Measurements from ENCODE around the gene KNCN.

The KNCN gene

DNA sequence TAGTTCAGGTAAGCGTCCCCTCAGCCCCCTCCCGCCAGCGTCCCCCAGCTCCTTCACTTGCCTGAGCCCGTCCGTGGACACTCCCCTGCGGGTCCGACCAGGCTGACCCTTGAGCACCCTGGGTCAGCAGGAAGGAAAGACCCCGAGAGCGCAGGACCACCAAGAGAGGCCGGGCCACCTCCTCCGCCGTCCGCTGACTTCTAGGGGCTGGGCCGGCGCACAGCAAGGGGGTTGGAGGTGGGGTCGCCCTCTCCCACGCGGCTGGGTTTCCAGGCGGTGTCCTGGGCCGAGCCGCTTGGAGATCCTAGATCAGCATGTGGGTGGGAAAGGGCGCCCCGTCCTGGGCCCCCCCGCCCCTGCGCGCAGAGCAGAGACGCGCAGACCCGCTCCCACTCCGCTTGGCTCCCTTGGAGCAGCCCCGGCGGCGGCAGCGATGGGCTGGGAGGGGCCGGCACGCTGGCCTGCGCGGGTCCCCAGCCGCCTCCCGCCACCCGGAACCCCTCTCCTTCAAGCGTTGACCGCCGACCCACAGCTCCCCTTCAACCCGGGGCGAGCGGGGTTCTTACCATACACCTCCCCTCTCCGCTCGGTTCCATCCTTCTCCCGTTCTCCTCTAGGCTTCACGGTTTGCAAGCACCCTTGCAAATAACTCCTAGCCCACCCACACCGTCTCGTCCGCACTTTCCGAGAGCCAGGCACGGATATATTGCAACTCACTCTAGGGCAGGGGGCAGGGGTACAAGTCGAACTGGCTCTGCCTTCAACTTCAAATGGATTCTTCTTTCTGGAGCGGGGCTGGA lies 7.5 kb downstream of the KNCN start:
- Histone ChIP-seq H3K79me2 (ENCODE audit: low read length) (no peaks in the 10 kb centered on the region), H3K4me2 (ENCODE audit: low read length) (no peak overlapping the region), H2AFZ (ENCODE audit: low read depth, low read length) (no peak overlapping the region), H3K4me3 (ENCODE audit: low read length) (no peak overlapping the region), H3K27ac (ENCODE audit: low read length) (no peak overlapping the region), H3K9ac (ENCODE audit: low read length) (no peak overlapping the region), H3K4me1 (ENCODE audit: low read length) (no peaks in the 10 kb centered on the region), H3K27me3 (ENCODE audit: low read depth, low read length) (no peaks in the 10 kb centered on the region), H3K36me3 (replicated peaks; ENCODE audit: low read depth, low read length) (no peaks in the 10 kb centered on the region), H4K20me1 (ENCODE audit: insufficient read depth, low read length) (no peaks in the 10 kb centered on the region), H3K9me3 (ENCODE audit: insufficient read depth, low read length) (no peaks in the 10 kb centered on the region)
- TF ChIP-seq EZH2phosphoT487 (IDR thresholded peaks at IDR 0.05; ENCODE audit: low read depth): no peak
- TF ChIP-seq, protein P1, sequence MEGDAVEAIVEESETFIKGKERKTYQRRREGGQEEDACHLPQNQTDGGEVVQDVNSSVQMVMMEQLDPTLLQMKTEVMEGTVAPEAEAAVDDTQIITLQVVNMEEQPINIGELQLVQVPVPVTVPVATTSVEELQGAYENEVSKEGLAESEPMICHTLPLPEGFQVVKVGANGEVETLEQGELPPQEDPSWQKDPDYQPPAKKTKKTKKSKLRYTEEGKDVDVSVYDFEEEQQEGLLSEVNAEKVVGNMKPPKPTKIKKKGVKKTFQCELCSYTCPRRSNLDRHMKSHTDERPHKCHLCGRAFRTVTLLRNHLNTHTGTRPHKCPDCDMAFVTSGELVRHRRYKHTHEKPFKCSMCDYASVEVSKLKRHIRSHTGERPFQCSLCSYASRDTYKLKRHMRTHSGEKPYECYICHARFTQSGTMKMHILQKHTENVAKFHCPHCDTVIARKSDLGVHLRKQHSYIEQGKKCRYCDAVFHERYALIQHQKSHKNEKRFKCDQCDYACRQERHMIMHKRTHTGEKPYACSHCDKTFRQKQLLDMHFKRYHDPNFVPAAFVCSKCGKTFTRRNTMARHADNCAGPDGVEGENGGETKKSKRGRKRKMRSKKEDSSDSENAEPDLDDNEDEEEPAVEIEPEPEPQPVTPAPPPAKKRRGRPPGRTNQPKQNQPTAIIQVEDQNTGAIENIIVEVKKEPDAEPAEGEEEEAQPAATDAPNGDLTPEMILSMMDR (IDR thresholded peaks at IDR 0.05; ENCODE audit: low read depth, low read length): no peak

DNA sequence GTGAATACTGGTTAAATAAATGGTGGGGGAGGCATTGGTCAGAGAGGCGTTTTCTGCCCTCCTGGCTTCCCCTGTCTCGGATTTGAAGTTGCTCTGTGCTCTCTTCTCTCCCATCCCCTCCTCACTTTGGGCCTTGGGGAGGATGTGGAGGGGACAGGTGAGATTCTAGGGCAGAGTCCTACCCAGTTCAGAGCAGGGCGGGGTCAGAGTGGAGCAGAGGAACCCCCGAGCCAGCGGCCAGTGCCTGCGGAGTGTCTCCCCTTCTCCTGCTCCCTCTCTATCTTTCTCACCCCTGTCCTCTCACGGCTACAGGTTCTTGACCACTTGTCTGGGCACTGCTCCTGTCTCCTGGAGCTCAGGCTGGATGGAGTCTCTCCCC lies 8.1 kb downstream of the KNCN start:
- H3K9ac ChIP-seq (ENCODE audit: low read length): no peak overlapping the region
- H2AFZ ChIP-seq (ENCODE audit: low read depth, low read length): no peak overlapping the region
- H3K36me3 ChIP-seq (replicated peaks; ENCODE audit: low read depth, low read length): no peaks in the 10 kb centered on the region
- no peaks in the 10 kb centered on the region for H3K79me2 ChIP-seq (ENCODE audit: low read length)
- no peak overlapping the region for H3K4me3 ChIP-seq (ENCODE audit: low read length)
- no peak overlapping the region for H3K27ac ChIP-seq (ENCODE audit: low read length)
- H3K4me1 ChIP-seq (ENCODE audit: low read length): no peaks in the 10 kb centered on the region
- no peak for TF ChIP-seq EZH2phosphoT487 (IDR thresholded peaks at IDR 0.05; ENCODE audit: low read depth)
- TF ChIP-seq, protein P1 (IDR thresholded peaks at IDR 0.05; ENCODE audit: low read depth, low read length): no peak
- no peaks in the 10 kb centered on the region for H4K20me1 ChIP-seq (ENCODE audit: insufficient read depth, low read length)
- H3K27me3 ChIP-seq (ENCODE audit: low read depth, low read length): no peaks in the 10 kb centered on the region
- H3K4me2 ChIP-seq (ENCODE audit: low read length): no peak overlapping the region
- H3K9me3 ChIP-seq (ENCODE audit: insufficient read depth, low read length): no peaks in the 10 kb centered on the region

DNA sequence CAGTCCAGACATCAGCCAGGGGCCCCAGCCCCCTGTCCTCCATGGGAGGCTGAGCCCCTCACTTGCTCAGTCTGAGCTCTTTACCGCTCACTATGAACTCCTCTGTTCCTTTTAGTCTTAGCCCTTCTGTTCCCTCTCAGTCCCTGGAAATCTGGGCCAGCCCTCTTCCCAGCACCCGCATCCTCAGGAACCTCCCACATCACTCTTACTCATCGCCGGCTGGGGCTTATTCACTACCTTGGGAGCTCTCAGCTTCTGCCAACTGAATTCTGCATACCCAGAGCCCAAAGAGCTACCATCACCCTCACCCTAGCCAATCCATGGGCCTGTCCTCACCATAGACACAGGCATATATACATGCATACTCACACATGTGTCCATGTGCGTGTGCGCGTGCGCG lies 11.5 kb downstream of the KNCN start:
- Histone ChIP-seq H3K4me3 (ENCODE audit: low read length) (no peak overlapping the region), H4K20me1 (ENCODE audit: insufficient read depth, low read length) (no peaks in the 10 kb centered on the region), H3K79me2 (ENCODE audit: low read length) (no peaks in the 10 kb centered on the region), H3K36me3 (replicated peaks; ENCODE audit: low read depth, low read length) (no peaks in the 10 kb centered on the region), H2AFZ (ENCODE audit: low read depth, low read length) (no peak overlapping the region), H3K9ac (ENCODE audit: low read length) (no peak overlapping the region), H3K9me3 (ENCODE audit: insufficient read depth, low read length) (no peaks in the 10 kb centered on the region), H3K4me1 (ENCODE audit: low read length) (peaks cover 3% of the 10 kb centered on the region; the same call in 1 of the 2 replicates), H3K27me3 (ENCODE audit: low read depth, low read length) (peaks cover 12% of the 10 kb centered on the region), H3K4me2 (ENCODE audit: low read length) (no peak overlapping the region), H3K27ac (ENCODE audit: low read length) (no peak overlapping the region)
- TF ChIP-seq EZH2phosphoT487 (IDR thresholded peaks at IDR 0.05; ENCODE audit: low read depth): no peak
- TF ChIP-seq, protein P1 (IDR thresholded peaks at IDR 0.05; ENCODE audit: low read depth, low read length): no peak

DNA sequence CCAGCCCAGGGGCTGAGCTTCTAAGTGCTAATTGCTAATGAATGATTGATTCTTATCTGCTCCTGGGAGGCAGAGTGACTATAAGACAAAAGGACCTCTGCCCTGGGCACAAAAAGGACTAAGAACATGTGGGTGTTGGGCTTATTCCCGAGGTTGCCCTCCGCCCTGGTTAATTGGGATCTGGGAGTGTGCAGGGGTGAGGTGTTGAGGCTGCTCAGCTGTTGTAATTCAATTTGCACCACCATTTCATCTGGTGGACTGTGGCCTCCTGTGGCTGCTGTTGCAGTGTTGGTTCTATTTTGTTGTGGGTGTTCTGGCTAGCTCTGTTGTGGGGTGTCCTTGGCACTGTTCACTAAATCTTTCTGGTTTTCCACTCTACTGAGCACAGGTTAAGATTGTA lies 13.3 kb downstream of the KNCN start:
- Histone ChIP-seq H3K79me2 (ENCODE audit: low read length) (no peaks in the 10 kb centered on the region), H3K9ac (ENCODE audit: low read length) (no peak overlapping the region), H4K20me1 (ENCODE audit: insufficient read depth, low read length) (no peaks in the 10 kb centered on the region), H3K4me3 (ENCODE audit: low read length) (no peak overlapping the region), H3K27me3 (ENCODE audit: low read depth, low read length) (peaks cover 20% of the 10 kb centered on the region), H3K27ac (ENCODE audit: low read length) (no peak overlapping the region), H3K4me1 (ENCODE audit: low read length) (peaks cover 7% of the 10 kb centered on the region), H3K36me3 (replicated peaks; ENCODE audit: low read depth, low read length) (no peaks in the 10 kb centered on the region), H3K4me2 (ENCODE audit: low read length) (no peak overlapping the region), H3K9me3 (ENCODE audit: insufficient read depth, low read length) (no peaks in the 10 kb centered on the region), H2AFZ (ENCODE audit: low read depth, low read length) (no peak overlapping the region)
- no peak for TF ChIP-seq EZH2phosphoT487 (IDR thresholded peaks at IDR 0.05; ENCODE audit: low read depth)
- TF ChIP-seq, protein P1 (IDR thresholded peaks at IDR 0.05; ENCODE audit: low read depth, low read length): no peak
